ENCODE data around the gene RAE1. TPM values are rescaled to one million over a fixed set of nuclear protein-coding genes. Genes with fewer than 3 reads are reported as not detected.

RAE1 gene
- total RNA-seq, 1 experiment from 2014 or later = 31.3 TPM

- no peak for ATAC-seq
- no peak overlapping the region for H3K27ac Mint-ChIP-seq
- CTCF ChIA-PET = interaction anchor here (0.7 to 1.2 kb wide), 5 partner anchors 11 to 78 kb away, joined by 3 to 4 read pairs (median 3); no protein-coding TSS in a partner anchor
- POLR2A ChIA-PET = no interaction called here
- peaks cover 11% of the 10 kb centered on the region for H3K4me1 Mint-ChIP-seq
- TF ChIP-seq ZNF219 (CRISPR knock-in tag; IDR thresholded peaks at IDR 0.05; ENCODE audit: borderline replicate concordance) = no peak
- no peak for TF ChIP-seq NFATC4 (CRISPR knock-in tag; IDR thresholded peaks at IDR 0.05)
- TF ChIP-seq PREB (CRISPR knock-in tag; IDR thresholded peaks at IDR 0.05; ENCODE audit: borderline replicate concordance) = no peak
- TF ChIP-seq ZNF423 (CRISPR knock-in tag; IDR thresholded peaks at IDR 0.05) = no peak
- TF ChIP-seq CREB1 (CRISPR knock-in tag; IDR thresholded peaks at IDR 0.05) = no peak
- no peak for TF ChIP-seq MLX (CRISPR knock-in tag; IDR thresholded peaks at IDR 0.05)
- no peak for TF ChIP-seq GRHL2 (CRISPR knock-in tag; IDR thresholded peaks at IDR 0.05; ENCODE audit: insufficient replicate concordance, severe bottlenecking)
- TF ChIP-seq ARID4B (CRISPR knock-in tag; IDR thresholded peaks at IDR 0.05; ENCODE audit: borderline replicate concordance) = no peak
- TF ChIP-seq SMAD3 (CRISPR knock-in tag; IDR thresholded peaks at IDR 0.05; ENCODE audit: borderline replicate concordance) = no peak
- no peak for TF ChIP-seq SMAD4 (CRISPR knock-in tag; IDR thresholded peaks at IDR 0.05)
- TF ChIP-seq TP53 (CRISPR knock-in tag; IDR thresholded peaks at IDR 0.05) = no peak
- TF ChIP-seq ZNF396 (CRISPR knock-in tag; IDR thresholded peaks at IDR 0.05; ENCODE audit: borderline replicate concordance) = no peak
- TF ChIP-seq MXD4 (CRISPR knock-in tag; IDR thresholded peaks at IDR 0.05; ENCODE audit: borderline replicate concordance) = no peak
- TF ChIP-seq ATF1 (CRISPR knock-in tag; IDR thresholded peaks at IDR 0.05) = no peak
- no peaks in the 10 kb centered on the region for H3K36me3 Mint-ChIP-seq
- no peaks in the 10 kb centered on the region for H3K9me3 Mint-ChIP-seq
- H3K27me3 Mint-ChIP-seq (ENCODE audit: low read depth) = no peaks in the 10 kb centered on the region
- no peak for DNase-seq (ENCODE audit: low spot score)
- H3K4me3 Mint-ChIP-seq = no peak overlapping the region
Measured at GRCh38 chr20:57420571-57421252, 69.7 kb downstream of the RAE1 start.

- ChIA-PET CTCF (interaction anchor here (0.7 to 1.2 kb wide), 5 partner anchors 12 to 77 kb away, joined by 3 to 4 read pairs (median 3); no protein-coding TSS in a partner anchor), POLR2A (no interaction called here)
- ATAC-seq (no peak), DNase-seq (ENCODE audit: low spot score) (no peak)
- no peak overlapping the region for H3K27ac Mint-ChIP-seq
- H3K27me3 Mint-ChIP-seq (ENCODE audit: low read depth) = no peaks in the 10 kb centered on the region
- no peak overlapping the region for H3K4me3 Mint-ChIP-seq
- no peaks in the 10 kb centered on the region for H3K9me3 Mint-ChIP-seq
- TF ChIP-seq CREB1 (CRISPR knock-in tag; IDR thresholded peaks at IDR 0.05) (no peak), CTCF (IDR thresholded peaks at IDR 0.05) (no peak), OVOL2 (CRISPR knock-in tag; IDR thresholded peaks at IDR 0.05; ENCODE audit: borderline replicate concordance) (no peak), IRF2 (CRISPR knock-in tag; IDR thresholded peaks at IDR 0.05; ENCODE audit: borderline replicate concordance, low read depth) (no peak), RORB (CRISPR knock-in tag; IDR thresholded peaks at IDR 0.05) (no peak), HMGA2 (CRISPR knock-in tag; IDR thresholded peaks at IDR 0.05) (no peak)
- peaks cover 15% of the 10 kb centered on the region for H3K4me1 Mint-ChIP-seq
- H3K36me3 Mint-ChIP-seq = no peaks in the 10 kb centered on the region
Measured at GRCh38 chr20:57421253-57422220, 70.5 kb downstream of the RAE1 start.

All from WTC11 (cell line).